ENCODE data around the gene PLEKHM1.

- TF ChIP-seq POLR2AphosphoS5 (IDR thresholded peaks at IDR 0.05; ENCODE audit: low read depth, low read length) (no peak), TAF1 (IDR thresholded peaks at IDR 0.05; ENCODE audit: low read depth, low read length) (no peak), POLR2A (IDR thresholded peaks at IDR 0.05; ENCODE audit: low read depth, low read length) (no peak), PAX5 (IDR thresholded peaks at IDR 0.05; ENCODE audit: insufficient read depth, low read length, severe bottlenecking) (no peak)
Observed at GRCh38 chr17:45433159-45433535, 57.4 kb downstream of the PLEKHM1 start.

All from GM12891 (cell line).